A172 (cell line): ENCODE measurements around the gene CSPG4. TPM values are rescaled to one million over a fixed set of nuclear protein-coding genes. Genes with fewer than 3 reads are reported as not detected.
"Not testable (repeated sequence)": the region's sequence is repeated elsewhere in the genome, so short reads cannot be mapped to it uniquely, and the experiment has no call there.

Source experiments
- DNase-seq: peaks from one replicate; pipeline ENCODE4 v3.0.0-alpha.2; 2015; ENCODE audit warnings: low spot score
- total RNA-seq: library from RNA; depleted of rRNA; stranded (reverse); fragments of >200 nt; shearing (Covaris generic); gene quantifications from 2 replicates; pipeline ENCODE4 v1.2.3, GENCODE V29; 2014

CSPG4 gene
- total RNA-seq, 1 experiment from 2014 or later: 171 TPM

DNA sequence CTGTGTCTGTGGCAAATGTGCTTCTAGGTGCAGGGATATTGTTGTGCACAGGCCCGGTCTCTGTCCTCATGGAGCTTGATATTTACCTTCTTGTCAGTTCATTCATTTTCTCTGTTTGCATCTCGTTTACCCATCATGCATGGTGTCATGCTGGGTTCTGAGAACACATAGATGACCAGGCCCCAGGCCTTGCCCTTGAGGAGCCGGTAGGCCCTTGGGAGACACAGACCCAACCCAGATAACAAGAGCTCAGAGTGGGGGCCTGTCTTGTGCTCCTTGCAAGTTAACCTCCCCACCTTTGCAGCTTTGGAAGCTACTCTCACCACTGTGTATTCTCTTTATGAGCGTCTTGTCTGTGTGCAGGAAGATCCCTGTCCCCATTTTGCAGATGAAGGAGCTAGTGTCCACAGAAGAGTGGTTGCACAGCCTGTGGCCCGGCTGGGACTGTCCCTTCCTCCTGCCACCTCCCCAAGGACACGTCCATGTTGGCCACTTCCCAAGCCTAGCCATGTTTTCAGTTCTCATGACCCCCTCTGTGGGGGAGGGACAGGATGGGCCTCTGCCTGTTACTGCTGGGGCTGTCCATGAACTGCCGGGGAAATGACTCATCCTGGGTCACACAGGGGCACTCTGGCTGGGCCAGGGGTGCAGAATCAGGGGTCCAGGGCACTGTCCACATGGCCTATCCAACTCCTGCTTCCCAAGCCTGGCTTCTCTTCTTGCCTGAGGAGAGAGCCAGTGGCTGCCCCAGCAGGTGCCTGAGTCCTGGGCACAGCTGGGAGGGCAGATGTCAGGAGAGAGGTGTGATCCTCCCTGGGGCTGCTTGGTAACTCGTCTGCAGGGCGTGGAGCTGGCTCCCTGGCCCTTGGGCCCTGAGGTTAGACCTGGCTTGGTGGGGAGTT lies 61.5 kb downstream of the CSPG4 start:
- peak; percentile 50 for DNase-seq

DNA sequence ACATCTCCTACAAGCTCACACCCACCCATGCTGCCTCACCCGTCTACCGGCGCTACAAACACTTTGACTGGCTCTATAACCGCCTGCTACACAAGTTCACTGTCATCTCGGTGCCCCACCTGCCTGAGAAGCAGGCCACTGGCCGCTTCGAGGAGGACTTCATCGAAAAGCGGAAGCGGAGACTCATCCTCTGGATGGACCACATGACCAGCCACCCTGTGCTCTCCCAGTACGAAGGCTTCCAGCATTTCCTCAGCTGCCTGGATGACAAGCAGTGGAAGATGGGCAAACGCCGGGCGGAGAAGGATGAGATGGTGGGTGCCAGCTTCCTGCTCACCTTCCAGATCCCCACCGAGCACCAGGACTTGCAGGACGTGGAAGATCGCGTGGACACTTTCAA lies 62.8 kb downstream of the CSPG4 start:
- no peak for DNase-seq

DNA sequence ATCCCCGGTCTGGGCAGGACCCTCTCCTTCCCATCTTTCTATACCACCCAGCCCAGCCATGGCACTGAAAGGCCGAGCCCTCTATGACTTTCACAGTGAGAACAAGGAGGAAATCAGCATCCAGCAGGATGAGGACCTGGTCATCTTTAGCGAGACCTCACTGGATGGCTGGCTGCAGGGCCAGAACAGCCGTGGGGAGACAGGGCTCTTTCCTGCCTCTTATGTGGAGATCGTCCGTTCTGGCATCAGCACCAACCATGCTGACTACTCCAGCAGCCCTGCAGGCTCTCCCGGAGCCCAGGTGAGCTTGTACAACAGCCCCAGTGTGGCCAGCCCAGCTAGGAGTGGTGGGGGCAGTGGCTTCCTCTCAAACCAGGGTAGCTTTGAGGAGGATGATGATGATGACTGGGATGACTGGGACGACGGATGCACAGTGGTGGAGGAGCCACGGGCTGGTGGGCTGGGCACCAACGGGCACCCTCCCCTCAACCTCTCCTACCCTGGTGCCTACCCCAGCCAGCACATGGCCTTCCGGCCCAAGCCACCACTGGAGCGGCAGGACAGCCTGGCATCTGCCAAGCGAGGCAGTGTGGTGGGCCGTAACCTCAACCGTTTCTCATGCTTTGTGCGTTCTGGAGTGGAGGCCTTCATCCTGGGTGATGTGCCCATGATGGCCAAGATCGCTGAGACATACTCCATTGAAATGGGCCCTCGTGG lies 63.4 kb downstream of the CSPG4 start:
- no peak for DNase-seq

DNA sequence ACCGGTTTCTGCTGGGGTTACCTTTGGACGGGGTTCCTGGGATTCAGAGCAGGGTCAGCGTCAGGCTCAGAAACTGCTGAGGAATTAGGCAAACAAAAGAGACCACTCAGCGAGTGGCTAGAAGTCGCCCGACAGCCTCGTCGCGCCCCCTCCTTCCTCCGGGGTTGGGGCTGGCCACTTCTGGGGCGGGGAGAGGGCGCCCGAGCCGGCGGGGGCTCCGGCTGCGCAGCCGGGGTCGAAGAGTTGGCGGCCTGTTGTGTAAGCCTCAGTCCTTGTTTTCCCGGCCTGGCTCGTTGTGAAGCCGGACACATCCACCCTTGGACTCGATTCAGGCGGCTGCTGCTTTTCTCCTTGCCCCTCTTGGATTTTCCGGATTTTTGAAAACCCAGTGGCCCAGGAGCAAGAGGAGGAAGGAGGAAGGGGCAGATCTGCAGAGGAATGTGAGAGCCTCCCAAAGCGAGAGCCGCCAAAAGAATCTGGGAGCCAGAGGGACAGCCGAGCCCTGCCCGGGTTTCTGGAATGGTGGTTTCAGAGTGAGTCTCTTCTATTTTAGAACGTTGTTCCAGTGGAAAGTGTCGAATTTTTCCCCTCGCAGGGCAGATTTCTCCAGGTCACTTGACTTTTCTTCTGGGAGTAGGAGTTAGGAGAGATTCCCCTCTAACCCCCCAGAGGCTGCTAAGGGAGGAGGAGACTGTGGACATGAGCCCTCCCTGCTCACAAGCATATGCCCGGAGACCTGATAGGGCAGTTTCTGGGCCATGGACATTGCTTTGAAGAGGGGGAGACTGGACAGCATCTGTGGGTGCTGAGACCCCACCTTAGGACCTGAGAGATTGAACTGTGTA lies 64.3 kb downstream of the CSPG4 start:
- peak; percentile 18 for DNase-seq

DNA sequence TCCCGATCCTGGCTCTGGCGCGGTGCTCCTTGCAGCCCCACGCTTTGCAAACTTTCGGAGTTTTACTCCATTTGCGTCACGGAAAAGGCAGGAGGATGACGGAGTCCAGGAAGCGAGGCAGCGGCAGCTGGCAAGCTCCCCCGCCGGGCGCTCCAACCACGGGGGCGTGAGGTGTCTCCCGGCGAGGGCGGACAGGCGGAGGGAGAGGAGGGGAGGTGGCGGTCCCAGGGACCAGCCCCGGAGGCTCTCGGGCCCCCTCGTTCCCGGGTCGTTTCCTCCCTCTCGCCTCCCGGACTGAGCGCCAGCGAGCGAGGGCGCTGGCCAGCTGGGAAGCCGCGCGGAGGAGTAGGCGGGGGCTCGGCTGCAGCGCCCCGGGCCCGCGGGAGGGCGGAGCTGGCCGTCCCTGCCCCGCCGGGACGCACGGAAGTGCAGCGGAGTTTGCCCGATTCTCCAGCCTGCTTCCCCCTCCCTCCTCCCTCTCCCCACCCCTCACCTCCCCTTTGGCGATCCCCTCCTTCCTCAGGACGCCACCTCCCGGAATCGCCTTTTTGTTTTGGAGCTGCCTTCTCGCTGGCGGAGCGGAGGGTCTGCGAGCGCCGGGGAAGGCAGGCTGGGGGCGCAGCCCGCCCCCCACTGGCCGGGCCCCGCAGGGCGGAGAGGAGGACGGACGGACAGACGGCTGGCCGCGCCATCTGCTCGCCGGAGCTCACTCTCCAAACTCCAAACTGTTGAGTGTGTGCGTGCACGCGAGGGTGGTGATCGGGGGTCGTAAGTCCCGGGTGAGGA lies 65.1 kb downstream of the CSPG4 start, which contains the start of gene SNX33:
Gene SNX33, plus strand, starts transcription at position 543 of the 786 bp plus-strand sequence. CDS start 1,191 bp downstream, outside the sequence.
- peak; percentile 59 for DNase-seq

DNA sequence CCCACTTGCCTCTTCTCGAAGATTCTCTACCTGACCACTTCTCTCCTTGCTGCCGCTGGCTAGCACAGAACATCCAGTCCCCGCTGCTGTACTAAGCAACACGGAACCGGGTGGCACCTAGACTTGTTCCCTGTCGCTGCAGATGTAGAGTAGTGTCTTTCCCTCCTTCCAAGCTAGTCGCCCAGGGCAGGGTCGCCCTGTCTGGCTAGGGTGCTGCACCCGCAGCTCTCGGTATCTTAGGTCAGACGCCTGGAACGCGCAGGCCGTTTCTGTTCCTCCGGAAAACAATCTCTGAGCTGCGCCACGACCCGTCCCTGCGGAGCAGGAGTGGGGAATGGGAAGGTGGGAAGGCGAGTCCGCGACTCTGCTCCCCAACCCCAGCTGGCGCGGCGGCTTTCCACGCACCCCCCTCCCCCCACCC lies 65.7 kb downstream of the CSPG4 start:
- no peak for DNase-seq

DNA sequence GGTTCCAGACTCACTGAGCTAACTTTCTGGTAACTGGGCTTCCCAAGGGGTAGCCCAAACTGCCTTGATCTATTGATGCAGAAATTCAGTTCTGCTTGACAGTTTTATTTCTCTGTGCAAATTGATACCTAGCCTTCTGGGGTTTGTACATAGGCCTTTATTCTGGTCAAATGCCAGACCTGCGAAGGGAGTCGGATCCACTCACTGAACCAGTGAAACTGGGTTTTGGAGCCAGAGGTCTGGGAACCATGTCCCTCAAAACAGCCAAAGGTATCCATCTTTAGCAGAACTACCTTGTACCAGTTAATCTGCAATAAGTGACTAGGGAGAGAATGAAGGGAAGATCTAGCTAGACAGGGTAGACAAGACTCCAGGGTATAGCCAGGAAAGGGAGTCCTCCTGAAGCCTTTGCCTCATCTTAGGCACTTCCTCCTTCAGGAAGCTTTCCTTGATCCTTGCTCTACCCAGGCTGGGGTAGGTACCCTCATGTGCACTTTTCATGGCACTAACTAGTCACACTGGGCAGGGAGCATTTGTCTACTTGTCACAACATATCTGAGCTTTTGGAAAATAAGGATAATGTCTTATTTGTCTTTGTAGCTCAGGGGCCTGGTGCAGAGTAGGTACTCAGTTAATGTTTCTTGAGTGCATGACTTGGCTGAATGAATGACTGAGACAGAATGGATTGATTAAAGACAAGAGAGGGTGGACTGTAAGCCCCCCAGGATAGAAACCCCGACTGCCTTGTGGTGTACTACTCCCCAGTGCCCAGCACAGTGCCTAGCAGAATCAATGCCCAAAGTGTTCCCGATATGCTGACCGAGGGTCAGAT lies 66.3 kb downstream of the CSPG4 start:
- no peak for DNase-seq

DNA sequence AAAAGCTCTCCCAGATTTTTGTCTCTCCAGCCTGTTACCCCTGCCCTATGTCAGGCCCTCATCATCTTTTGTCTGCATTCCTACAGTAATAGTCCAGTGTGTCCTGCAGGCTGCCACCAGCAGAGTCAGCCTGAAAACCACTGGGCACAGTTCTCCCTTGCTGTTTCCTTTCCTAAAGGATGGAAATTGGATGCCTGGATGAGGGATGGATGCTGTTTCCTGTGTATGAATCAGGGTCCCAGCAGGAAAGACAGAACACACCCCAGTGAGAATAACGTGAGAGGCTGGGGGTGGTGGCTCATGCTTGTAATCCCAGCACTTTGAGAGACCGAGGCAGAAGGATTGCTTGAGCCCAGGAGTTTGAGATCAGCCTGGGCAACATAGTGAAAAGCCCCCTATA lies 68.3 kb downstream of the CSPG4 start:
- peak; percentile 16 for DNase-seq

DNA sequence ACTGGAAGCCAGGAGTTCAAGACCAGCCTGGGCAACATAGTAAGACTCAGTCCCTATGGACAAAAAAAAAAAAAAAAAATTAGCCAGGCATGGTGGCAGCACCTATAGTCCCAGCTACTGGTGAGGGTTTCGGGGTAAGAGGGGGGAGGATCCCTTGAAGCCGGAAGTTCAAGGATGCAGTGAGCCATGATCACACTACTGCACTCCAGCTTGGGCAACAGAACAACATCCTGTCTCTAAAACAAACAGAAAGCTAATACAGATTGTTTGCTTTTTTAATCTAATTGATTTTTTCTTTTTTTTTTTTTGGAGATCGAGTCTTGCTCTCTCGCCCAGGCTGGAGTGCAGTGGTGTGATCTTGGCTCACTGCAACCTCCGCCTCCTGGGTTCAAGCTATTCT lies 71.0 kb downstream of the CSPG4 start:
- no peak for DNase-seq

DNA sequence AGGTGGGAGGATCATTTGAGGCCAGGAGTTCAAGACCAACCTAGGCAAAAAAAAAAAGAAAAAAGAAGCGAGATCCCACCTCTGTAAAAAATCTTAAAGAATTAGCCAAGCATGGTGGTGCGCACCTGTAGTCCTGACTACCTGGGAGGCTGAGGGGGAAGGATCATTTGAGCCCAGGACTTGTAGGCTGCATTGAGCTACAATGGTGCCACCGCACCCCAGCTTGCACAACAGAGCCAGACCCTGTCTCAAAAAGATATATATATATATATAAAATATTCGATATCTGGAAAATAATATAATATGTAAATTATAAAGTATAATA lies 71.5 kb downstream of the CSPG4 start:
- no peak for DNase-seq

DNA sequence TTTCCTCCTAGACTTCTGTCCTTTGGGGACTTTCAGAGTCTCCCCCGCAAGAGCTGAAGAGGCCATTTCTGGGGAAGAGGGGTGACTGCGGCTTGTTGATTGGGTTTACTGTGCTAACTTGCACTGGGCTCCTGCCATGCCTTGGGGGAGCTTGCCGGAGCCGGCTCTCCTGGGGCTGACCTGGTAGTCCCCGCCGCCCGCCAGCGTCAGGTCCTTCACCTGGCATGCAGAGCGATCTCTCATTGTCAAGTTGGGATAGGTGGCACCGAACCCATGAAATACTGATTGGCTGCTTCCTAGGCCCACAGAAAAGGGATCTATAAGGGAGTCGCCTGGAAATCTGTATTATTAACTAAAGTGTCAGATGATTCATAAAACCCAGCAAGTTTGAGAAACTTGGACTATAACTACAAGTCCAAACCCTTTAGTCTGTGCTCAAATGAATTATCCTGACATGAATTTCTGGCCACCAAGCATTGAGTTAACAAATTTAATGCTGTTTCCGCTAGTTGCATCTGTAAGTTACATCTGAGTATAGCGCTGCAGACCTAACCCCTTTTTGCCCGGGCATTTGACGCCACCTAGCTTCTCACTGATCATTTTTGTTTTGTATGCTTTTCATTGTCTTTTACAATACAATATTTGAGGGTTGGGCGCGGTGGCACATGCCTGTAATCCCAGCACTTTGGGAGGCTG lies 72.0 kb downstream of the CSPG4 start:
- peak; percentile 50 for DNase-seq

DNA sequence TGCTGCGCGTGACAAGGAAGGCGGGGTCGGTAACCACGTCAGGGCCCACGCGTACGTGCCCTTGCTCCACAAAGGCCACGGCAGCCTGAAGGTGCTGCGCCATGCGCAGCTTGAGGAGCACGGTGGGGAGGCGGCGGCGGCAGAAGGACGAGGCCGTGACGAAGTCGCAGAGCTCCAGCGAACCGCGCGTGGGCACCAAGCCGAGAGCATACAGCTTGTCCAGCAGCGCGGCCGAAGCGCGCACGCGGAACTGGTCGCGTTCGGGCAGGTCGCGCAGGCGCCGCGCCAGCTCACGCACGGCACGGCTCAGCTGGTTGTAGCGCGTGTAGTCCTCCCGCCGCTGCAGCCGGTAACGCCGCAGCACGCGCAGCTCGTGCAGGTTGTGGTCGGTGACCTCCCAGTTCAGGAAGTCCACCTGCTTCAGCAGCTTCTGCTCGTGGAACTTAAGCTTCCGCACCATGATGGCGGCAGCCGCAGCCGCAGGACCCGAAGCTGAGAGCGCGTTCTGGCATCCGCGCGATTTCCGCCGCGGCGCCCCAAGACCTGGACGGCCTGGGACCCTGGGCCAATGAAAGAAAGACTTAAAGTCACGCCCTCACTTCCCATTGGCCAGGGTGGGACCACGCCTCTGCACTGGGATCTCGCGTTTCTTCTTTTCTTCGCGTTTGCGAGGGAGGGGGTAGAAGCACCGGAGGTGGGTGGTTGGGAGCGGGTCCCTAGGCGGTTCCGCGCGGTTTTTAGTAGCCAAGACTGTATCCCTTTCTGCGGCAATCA lies 72.8 kb downstream of the CSPG4 start, which contains the start of gene IMP3:
Gene IMP3, minus strand, starts transcription at position 516 of the 774 bp plus-strand sequence. Its CDS starts 56 bp downstream, at position 460.
- DNase-seq: peak; percentile 93

DNA sequence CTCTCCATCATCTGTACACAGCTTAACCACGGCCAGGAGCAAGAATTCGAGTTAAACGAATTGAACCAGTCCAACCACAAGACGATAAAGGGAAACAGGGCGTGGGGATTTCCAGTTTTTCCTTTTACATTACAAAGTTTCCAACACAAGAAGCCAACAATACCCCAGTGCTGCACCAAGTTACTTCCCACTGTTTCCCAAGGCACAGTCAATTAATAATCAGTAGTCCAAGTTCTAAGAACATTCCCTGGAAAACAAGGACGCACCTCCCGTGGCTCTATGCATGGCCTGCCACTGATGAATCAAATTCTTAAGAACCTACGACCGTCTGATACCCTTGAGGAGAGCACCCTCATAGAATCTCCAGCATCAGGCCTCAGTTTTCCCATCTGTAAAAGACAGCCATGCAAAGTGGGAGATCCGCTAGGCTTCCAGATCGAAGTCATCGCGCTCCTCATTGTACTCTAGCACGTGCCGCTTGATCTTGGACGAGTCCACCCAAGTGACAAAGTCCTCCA lies 73.4 kb downstream of the CSPG4 start:
- no peak for DNase-seq

DNA sequence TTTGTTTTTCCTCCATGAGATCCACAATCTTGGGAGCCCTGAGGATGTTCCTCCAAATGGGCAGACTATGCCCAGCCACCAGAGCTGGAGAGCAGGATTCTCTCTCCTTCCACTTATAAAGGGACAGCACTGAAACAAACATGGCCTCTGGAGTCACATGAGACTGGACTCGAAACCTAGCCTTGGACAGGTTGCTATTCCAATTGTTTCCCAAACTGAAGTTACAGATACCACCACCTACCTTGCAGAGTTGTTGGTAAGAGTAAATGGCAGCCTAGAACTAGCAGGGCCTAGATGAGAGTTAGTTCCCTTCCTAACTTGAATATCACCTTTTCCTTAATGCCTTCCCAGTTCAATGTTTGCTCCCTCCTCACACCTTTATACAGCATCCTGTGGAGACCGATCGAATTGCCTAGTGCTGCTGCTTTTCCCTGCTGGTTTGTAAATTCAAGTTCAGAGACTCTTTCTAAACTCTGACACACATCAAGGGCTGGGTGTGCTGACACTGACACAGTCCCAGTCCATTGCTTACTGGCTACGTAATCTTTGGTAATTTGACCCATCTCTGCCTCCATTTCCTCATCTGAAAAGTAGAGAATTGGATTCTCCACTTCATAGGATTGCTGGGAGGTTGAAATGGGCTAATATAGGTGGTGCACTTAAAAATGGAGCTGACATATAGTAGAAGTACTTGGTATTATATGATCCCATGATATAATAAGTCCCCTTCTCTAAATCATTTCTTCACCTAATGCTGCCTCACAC lies 75.2 kb downstream of the CSPG4 start:
- no peak for DNase-seq

DNA sequence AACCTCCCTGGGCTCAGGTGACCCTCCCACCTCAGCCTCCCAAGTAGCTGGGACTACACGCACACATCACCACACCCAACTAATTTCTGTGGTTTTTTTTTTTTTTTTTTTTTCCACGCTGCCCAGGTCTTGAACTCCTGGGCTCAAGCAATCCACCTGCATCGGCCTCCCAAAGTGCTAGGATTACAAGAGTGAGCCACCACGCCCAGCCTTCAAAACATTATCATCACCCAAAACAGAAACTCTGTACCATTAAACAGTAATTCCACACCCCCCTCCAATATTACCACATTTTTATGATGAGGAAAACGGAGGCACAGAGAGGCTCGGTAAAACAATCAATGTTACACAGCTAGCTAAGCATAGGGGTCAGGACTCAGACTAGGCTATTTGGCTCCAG lies 76.6 kb downstream of the CSPG4 start:
- DNase-seq: no peak

DNA sequence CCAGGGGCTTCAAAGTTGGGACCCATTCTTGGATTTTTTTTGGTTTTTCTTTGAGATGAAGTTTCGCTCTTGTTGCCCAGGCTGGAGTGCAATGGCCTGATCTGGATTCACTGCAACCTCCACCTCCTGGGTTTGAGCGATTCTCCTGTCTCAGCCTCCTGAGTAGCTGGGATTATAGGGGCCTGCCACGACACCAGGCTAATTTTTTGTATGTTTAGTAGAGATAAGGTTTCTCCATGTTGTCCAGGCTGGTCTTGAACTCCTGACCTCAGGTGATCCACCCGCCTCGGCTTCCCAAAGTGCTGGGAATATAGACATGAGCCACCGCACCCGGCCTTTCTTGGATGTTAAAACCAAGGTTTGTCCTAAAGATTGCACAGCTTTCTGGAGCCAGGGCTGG lies 78.7 kb downstream of the CSPG4 start:
- DNase-seq: not testable (repeated sequence)

DNA sequence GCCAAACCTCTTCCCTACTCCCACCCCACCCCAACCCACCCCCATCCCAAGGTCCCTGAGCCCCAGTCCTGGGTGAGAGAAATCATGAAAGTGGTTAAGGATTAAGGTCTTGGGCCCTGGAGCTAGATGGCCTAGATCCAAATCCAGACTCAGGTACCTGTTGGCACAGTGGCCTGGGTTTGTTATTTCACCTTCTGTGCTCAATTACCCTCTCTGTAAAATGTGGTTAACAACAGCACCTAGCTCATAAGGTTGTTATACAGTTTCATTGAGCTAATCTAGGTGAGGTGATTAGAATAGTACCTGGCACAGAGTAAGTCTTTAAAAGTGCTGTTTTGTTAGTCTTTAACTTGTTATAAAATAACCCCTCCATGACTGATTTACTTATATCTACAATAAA lies 80.7 kb downstream of the CSPG4 start:
- DNase-seq: no peak
